ENCODE data around the gene HIVEP3. TPM values are rescaled to one million over a fixed set of nuclear protein-coding genes. Genes with fewer than 3 reads are reported as not detected.
A peak's percentile ranks its signal among the peaks of the same experiment; 100 is the strongest.

HIVEP3 gene
- total RNA-seq, 1 donor from 2014 or later, result 3.6 TPM

- peaks cover 30% of the 10 kb centered on the region for H3K4me1 Mint-ChIP-seq (ENCODE audit: low read depth)
These were observed 1.6 kb downstream of the HIVEP3 start for GRCh38 chr1:41917076-41917475.

GRCh38 chr1:41915786-41916571 is 2.7 kb downstream of the HIVEP3 start:
- peaks cover 2% of the 10 kb centered on the region for H3K9me3 Mint-ChIP-seq (ENCODE audit: low read depth)
- H3K27ac Mint-ChIP-seq (ENCODE audit: unreplicated experiment), result no peak overlapping the region
- H3K27me3 Mint-ChIP-seq (ENCODE audit: low read depth), result no peaks in the 10 kb centered on the region
- DNase-seq (ENCODE audit: low spot score), result no peak
- peaks cover 30% of the 10 kb centered on the region for H3K4me1 Mint-ChIP-seq (ENCODE audit: low read depth)
- TF ChIP-seq CTCF (IDR thresholded peaks at IDR 0.05), result no peak
- no peak overlapping the region for H3K4me3 Mint-ChIP-seq (ENCODE audit: unreplicated experiment)
- no peaks in the 10 kb centered on the region for H3K36me3 Mint-ChIP-seq (ENCODE audit: low read depth)

More at GRCh38 chr1:41917076-41917475, 1.6 kb downstream of the HIVEP3 start:
- TF ChIP-seq CTCF (IDR thresholded peaks at IDR 0.05), result no peak
- H3K4me3 Mint-ChIP-seq (ENCODE audit: unreplicated experiment), result peak overlapping the region; percentile 72
- no peak for DNase-seq (ENCODE audit: low spot score)
- no peaks in the 10 kb centered on the region for H3K36me3 Mint-ChIP-seq (ENCODE audit: low read depth)
- H3K9me3 Mint-ChIP-seq (ENCODE audit: low read depth), result no peaks in the 10 kb centered on the region
- no peak overlapping the region for H3K27ac Mint-ChIP-seq (ENCODE audit: unreplicated experiment)
- no peaks in the 10 kb centered on the region for H3K27me3 Mint-ChIP-seq (ENCODE audit: low read depth)

GRCh38 chr1:41914516-41914915 is 4.2 kb downstream of the HIVEP3 start:
- Mint-ChIP-seq H3K27me3 (ENCODE audit: low read depth) (no peaks in the 10 kb centered on the region), H3K4me3 (ENCODE audit: unreplicated experiment) (no peak overlapping the region), H3K36me3 (ENCODE audit: low read depth) (no peaks in the 10 kb centered on the region), H3K4me1 (ENCODE audit: low read depth) (peaks cover 21% of the 10 kb centered on the region), H3K9me3 (ENCODE audit: low read depth) (peaks cover 5% of the 10 kb centered on the region), H3K27ac (ENCODE audit: unreplicated experiment) (no peak overlapping the region)
- no peak for TF ChIP-seq CTCF (IDR thresholded peaks at IDR 0.05)
- DNase-seq (ENCODE audit: low spot score), result no peak

GRCh38 chr1:41913014-41913413 is 5.7 kb downstream of the HIVEP3 start:
- H3K9me3 Mint-ChIP-seq (ENCODE audit: low read depth), result peaks cover 9% of the 10 kb centered on the region
- no peak for TF ChIP-seq CTCF (IDR thresholded peaks at IDR 0.05)
- H3K4me1 Mint-ChIP-seq (ENCODE audit: low read depth), result peaks cover 9% of the 10 kb centered on the region
- no peaks in the 10 kb centered on the region for H3K27me3 Mint-ChIP-seq (ENCODE audit: low read depth)
- DNase-seq (ENCODE audit: low spot score), result no peak
- H3K27ac Mint-ChIP-seq (ENCODE audit: unreplicated experiment), result no peak overlapping the region
- H3K4me3 Mint-ChIP-seq (ENCODE audit: unreplicated experiment), result no peak overlapping the region
- H3K36me3 Mint-ChIP-seq (ENCODE audit: low read depth), result no peaks in the 10 kb centered on the region

GRCh38 chr1:41908288-41908895 is 10.3 kb downstream of the HIVEP3 start:
- DNase-seq (ENCODE audit: low spot score), result no peak
- Mint-ChIP-seq H3K9me3 (ENCODE audit: low read depth) (peaks cover 9% of the 10 kb centered on the region), H3K27me3 (ENCODE audit: low read depth) (no peaks in the 10 kb centered on the region), H3K4me1 (ENCODE audit: low read depth) (no peaks in the 10 kb centered on the region), H3K36me3 (ENCODE audit: low read depth) (no peaks in the 10 kb centered on the region), H3K27ac (ENCODE audit: unreplicated experiment) (no peak overlapping the region), H3K4me3 (ENCODE audit: unreplicated experiment) (no peak overlapping the region)
- TF ChIP-seq CTCF (IDR thresholded peaks at IDR 0.05), result no peak

All from chondrocyte (in vitro differentiated cells).